ENCODE measurements around the gene PEAK1. TPM values are rescaled to one million over a fixed set of nuclear protein-coding genes. Genes with fewer than 3 reads are reported as not detected.

PEAK1 gene
- total RNA-seq, 2 donors from 2014 or later: 25.4 to 38.4 TPM

GRCh38 chr15:77454265-77454664 lies 34.4 kb upstream of the PEAK1 start:
- H3K9ac ChIP-seq (ENCODE audit: extremely low read depth, low read length, poor library complexity, severe bottlenecking): no peak overlapping the region
- no peaks in the 10 kb centered on the region for H3K9me3 Mint-ChIP-seq
- no peak overlapping the region for H3K4me3 Mint-ChIP-seq
- no peak for DNase-seq
- H3K36me3 ChIP-seq (ENCODE audit: control insufficient read depth, insufficient read depth, low read length): peaks cover 25% of the 10 kb centered on the region
- H3K4me3 ChIP-seq (ENCODE audit: low read length): no peak overlapping the region
- TF ChIP-seq CTCF (conservative IDR thresholded peaks at IDR 0.05): no peak
- peaks cover 13% of the 10 kb centered on the region for H3K9me3 ChIP-seq (ENCODE audit: control insufficient read depth, low read length)
- no peak overlapping the region for H3K27ac ChIP-seq (ENCODE audit: low read depth, low read length)
- no peak overlapping the region for H3K27ac Mint-ChIP-seq
- WGBS, 2 experiments (ENCODE audit: insufficient coverage in 1 of 2, insufficient read length in 1 of 2): 75% methylated on average over 1 of the region's 1 CpG; no CpG with 5 or more reads in 1 of the 2 experiments
- H3K4me1 Mint-ChIP-seq: peaks cover 9% of the 10 kb centered on the region
- no peaks in the 10 kb centered on the region for H3K27me3 ChIP-seq (ENCODE audit: control insufficient read depth, insufficient read depth, low read length, poor library complexity, severe bottlenecking)
- no peaks in the 10 kb centered on the region for H3K4me1 ChIP-seq (ENCODE audit: control insufficient read depth, insufficient read depth, low read length)
- H3K27me3 Mint-ChIP-seq (ENCODE audit: insufficient read depth): no peaks in the 10 kb centered on the region
- H3K36me3 Mint-ChIP-seq (ENCODE audit: low read depth): peaks cover 27% of the 10 kb centered on the region

GRCh38 chr15:77446840-77447390 lies 27.0 kb upstream of the PEAK1 start:
- no peak overlapping the region for H3K4me3 ChIP-seq (ENCODE audit: low read length)
- TF ChIP-seq CTCF (conservative IDR thresholded peaks at IDR 0.05): no peak
- H3K27me3 ChIP-seq (ENCODE audit: control insufficient read depth, insufficient read depth, low read length, poor library complexity, severe bottlenecking): no peaks in the 10 kb centered on the region
- H3K4me1 ChIP-seq (ENCODE audit: control insufficient read depth, insufficient read depth, low read length): no peaks in the 10 kb centered on the region
- Mint-ChIP-seq H3K9me3 (no peaks in the 10 kb centered on the region), H3K4me3 (no peak overlapping the region), H3K27me3 (ENCODE audit: insufficient read depth) (no peaks in the 10 kb centered on the region), H3K4me1 (no peaks in the 10 kb centered on the region), H3K36me3 (ENCODE audit: low read depth) (peaks cover 22% of the 10 kb centered on the region), H3K27ac (no peak overlapping the region)
- no peak for DNase-seq
- no peak overlapping the region for H3K27ac ChIP-seq (ENCODE audit: low read depth, low read length)
- H3K9ac ChIP-seq (ENCODE audit: extremely low read depth, low read length, poor library complexity, severe bottlenecking): no peak overlapping the region
- H3K9me3 ChIP-seq (ENCODE audit: control insufficient read depth, low read length): peaks cover 13% of the 10 kb centered on the region
- 89 to 97% methylated on average over 1 to 2 of the region's 4 CpGs for WGBS, 2 experiments (ENCODE audit: insufficient coverage in 1 of 2, insufficient read length in 1 of 2)
- H3K36me3 ChIP-seq (ENCODE audit: control insufficient read depth, insufficient read depth, low read length): peaks cover 19% of the 10 kb centered on the region

GRCh38 chr15:77440378-77440999 lies 20.6 kb upstream of the PEAK1 start:
- no peak overlapping the region for H3K4me3 ChIP-seq (ENCODE audit: low read length)
- H3K36me3 ChIP-seq (ENCODE audit: control insufficient read depth, insufficient read depth, low read length): no peaks in the 10 kb centered on the region
- H3K27ac Mint-ChIP-seq: no peak overlapping the region
- no peaks in the 10 kb centered on the region for H3K27me3 ChIP-seq (ENCODE audit: control insufficient read depth, insufficient read depth, low read length, poor library complexity, severe bottlenecking)
- WGBS, 2 experiments (ENCODE audit: insufficient coverage in 1 of 2, insufficient read length in 1 of 2): 92% methylated on average over 3 of the region's 3 CpGs; no CpG with 5 or more reads in 1 of the 2 experiments
- no peaks in the 10 kb centered on the region for H3K4me1 ChIP-seq (ENCODE audit: control insufficient read depth, insufficient read depth, low read length)
- H3K27me3 Mint-ChIP-seq (ENCODE audit: insufficient read depth): no peaks in the 10 kb centered on the region
- TF ChIP-seq CTCF (conservative IDR thresholded peaks at IDR 0.05): no peak
- H3K27ac ChIP-seq (ENCODE audit: low read depth, low read length): no peak overlapping the region
- no peaks in the 10 kb centered on the region for H3K4me1 Mint-ChIP-seq
- H3K9ac ChIP-seq (ENCODE audit: extremely low read depth, low read length, poor library complexity, severe bottlenecking): no peak overlapping the region
- H3K9me3 ChIP-seq (ENCODE audit: control insufficient read depth, low read length): no peaks in the 10 kb centered on the region
- H3K36me3 Mint-ChIP-seq (ENCODE audit: low read depth): peaks cover 7% of the 10 kb centered on the region
- DNase-seq: no peak
- no peak overlapping the region for H3K4me3 Mint-ChIP-seq
- no peaks in the 10 kb centered on the region for H3K9me3 Mint-ChIP-seq

All from endodermal cell (in vitro differentiated cells).